H1 (cell line): ENCODE data around the gene PPP1CB. TPM values are rescaled to one million over a fixed set of nuclear protein-coding genes. Genes with fewer than 3 reads are reported as not detected.

ENCODE experiments used
- CTCF ChIA-PET: fragments of 300-600 bp; sonication (Branson Sonifier 250); formaldehyde crosslinking; loops from one replicate; lab custom pipeline; 2021; ENCODE audit not compliant: partially characterized antibody; lab: Charles Lee
- POLR2A ChIA-PET: fragments of 300-600 bp; sonication (Branson Sonifier 250); formaldehyde crosslinking; loops from one replicate; lab custom pipeline; 2021; ENCODE audit warnings: inconsistent platforms; ENCODE audit not compliant: partially characterized antibody; lab: Charles Lee
- DNase-seq, 2 experiments: peaks; one replicate each; pipeline versions ENCODE4 v3.0.0 to v3.0.0-alpha.2; 2010 to 2022; ENCODE audit warnings: low spot score in 2 of 2, low read depth in 1 of 2, mixed read lengths in 1 of 2
- FAIRE-seq: peaks from 2 replicates; lab custom pipeline; 2011; peaks lifted over from hg19 to GRCh38; lab: Jason Lieb, UNC
- H2AFZ ChIP-seq: 2 replicates; pipeline ENCODE4 v1.8.1; 2012; ENCODE audit warnings: low read length, inconsistent platforms
- H2AK5ac ChIP-seq: 2 replicates; pipeline ENCODE4 v1.6.1; 2013; ENCODE audit warnings: low read depth, low read length
- H2BK120ac ChIP-seq: replicated peaks from 2 replicates; pipeline ENCODE3; 2013; ENCODE audit warnings: low read depth, low read length, inconsistent platforms
- H2BK12ac ChIP-seq: 2 replicates; pipeline ENCODE4 v1.6.1; 2013; ENCODE audit warnings: low read depth, low read length
- H2BK15ac ChIP-seq: 2 replicates; pipeline ENCODE4 v1.6.1; 2013; ENCODE audit warnings: low read length
- H2BK20ac ChIP-seq: 2 replicates; pipeline ENCODE4 v1.6.1; 2013; ENCODE audit warnings: low read length
- H2BK5ac ChIP-seq: 2 replicates; pipeline ENCODE4 v1.6.1; 2013; ENCODE audit warnings: low read depth, low read length
- H3K14ac ChIP-seq: 2 replicates; pipeline ENCODE4 v1.6.1; 2013; ENCODE audit warnings: inconsistent platforms; ENCODE audit not compliant: insufficient read length
- H3K18ac ChIP-seq: 2 replicates; pipeline ENCODE4 v1.6.1; 2013; ENCODE audit warnings: low read length; ENCODE audit errors: extremely low read depth
- H3K23ac ChIP-seq: 2 replicates; pipeline ENCODE4 v1.6.1; 2013; ENCODE audit warnings: inconsistent platforms; ENCODE audit not compliant: insufficient read length
- H3K23me2 ChIP-seq: 2 replicates; pipeline ENCODE4 v1.6.1; 2013; ENCODE audit warnings: low read depth, low read length
- H3K27ac ChIP-seq: 2 replicates; pipeline ENCODE4 v1.6.1; 2011; ENCODE audit warnings: low read depth, low read length, inconsistent platforms
- H3K27me3 ChIP-seq, 4 experiments: replicated peaks in 1 of 4; 1 replicate in 1 of 4; 2 replicates in 3 of 4; pipeline versions ENCODE4 v1.6.1 to v1.8.1; 2011 to 2013; ENCODE audit warnings: low read length in 3 of 4, mild to moderate bottlenecking in 3 of 4, inconsistent platforms in 2 of 4, mixed read lengths in 2 of 4, moderate library complexity in 1 of 4; ENCODE audit not compliant: control insufficient read depth in 3 of 4, insufficient read depth in 3 of 4; ENCODE audit errors: extremely low read depth in 1 of 4
- H3K36me3 ChIP-seq, 4 experiments: 2 replicates each; pipeline versions ENCODE4 v1.6.1 to v1.8.1; 2011 to 2013; ENCODE audit warnings: mild to moderate bottlenecking in 4 of 4, low read length in 3 of 4, moderate library complexity in 2 of 4, control low read depth in 1 of 4, inconsistent platforms in 1 of 4; ENCODE audit not compliant: insufficient read depth in 4 of 4, control insufficient read depth in 2 of 4
- H3K4ac ChIP-seq: replicated peaks from 2 replicates; pipeline ENCODE3; 2013; ENCODE audit warnings: low read length, low read depth, mixed read lengths, inconsistent platforms; ENCODE audit not compliant: insufficient read length
- H3K4me1 ChIP-seq, 4 experiments: replicated peaks in 1 of 4; 1 replicate in 1 of 4; 2 replicates in 3 of 4; pipeline versions ENCODE4 v1.6.1 to v1.8.1; 2011 to 2013; ENCODE audit warnings: low read length in 3 of 4, inconsistent platforms in 2 of 4, mixed read lengths in 1 of 4; ENCODE audit not compliant: insufficient read depth in 4 of 4, control insufficient read depth in 3 of 4
- H3K4me2 ChIP-seq, 2 experiments: 2 replicates each; pipeline versions ENCODE4 v1.6.1 to v1.8.1; 2011 to 2013; ENCODE audit warnings: low read depth in 2 of 2, low read length in 2 of 2, control low read depth in 1 of 2, inconsistent platforms in 1 of 2, mild to moderate bottlenecking in 1 of 2; ENCODE audit not compliant: insufficient read depth in 1 of 2
- H3K4me3 ChIP-seq, 4 experiments: fragments of 200-600, 300-600 bp in 1 of 4; sonication (generic), shearing (Covaris generic), sonication (Bioruptor Twin) in 1 of 4; 2 replicates each; pipeline versions ENCODE4 v1.5.1 to v1.8.1; 2011 to 2016; ENCODE audit warnings: low read length in 4 of 4, low read depth in 3 of 4, control low read depth in 2 of 4, inconsistent platforms in 2 of 4, mild to moderate bottlenecking in 2 of 4, mixed read lengths in 1 of 4, moderate library complexity in 1 of 4; ENCODE audit not compliant: insufficient read depth in 2 of 4; ENCODE audit errors: extremely low read depth in 1 of 4
- H3K56ac ChIP-seq: replicated peaks from 2 replicates; pipeline ENCODE3; 2013; ENCODE audit warnings: low read depth, mild to moderate bottlenecking, mixed read lengths, low read length, inconsistent platforms; ENCODE audit not compliant: insufficient read length
- H3K79me1 ChIP-seq: 2 replicates; pipeline ENCODE4 v1.6.1; 2013; ENCODE audit warnings: low read depth, low read length, control low read depth
- H3K79me2 ChIP-seq, 2 experiments: 2 replicates each; pipeline versions ENCODE4 v1.6.1 to v1.8.1; 2012 to 2013; ENCODE audit warnings: low read length in 2 of 2, mild to moderate bottlenecking in 2 of 2, inconsistent platforms in 1 of 2; ENCODE audit not compliant: insufficient read depth in 2 of 2, control insufficient read depth in 1 of 2
- H3K9ac ChIP-seq, 4 experiments: replicated peaks in 1 of 4; 1 replicate in 1 of 4; 2 replicates in 3 of 4; pipeline versions ENCODE4 v1.6.1 to v1.8.1; 2011 to 2013; ENCODE audit warnings: low read depth in 3 of 4, low read length in 3 of 4, control low read depth in 2 of 4, mild to moderate bottlenecking in 2 of 4, moderate library complexity in 2 of 4, inconsistent platforms in 1 of 4; ENCODE audit errors: extremely low read depth in 1 of 4
- H3K9me3 ChIP-seq, 2 experiments: 2 replicates each; pipeline versions ENCODE4 v1.6.1 to v1.8.1; 2012 to 2013; ENCODE audit warnings: mild to moderate bottlenecking in 2 of 2, moderate library complexity in 2 of 2, control low read depth in 1 of 2, inconsistent platforms in 1 of 2, low read depth in 1 of 2, low read length in 1 of 2, mixed read lengths in 1 of 2; ENCODE audit not compliant: insufficient read depth in 2 of 2
- H4K20me1 ChIP-seq, 2 experiments: replicated peaks in 1 of 2; 2 replicates each; pipeline versions ENCODE3 to v1.8.1; 2011 to 2013; ENCODE audit warnings: inconsistent platforms in 2 of 2, low read length in 2 of 2, mild to moderate bottlenecking in 1 of 2; ENCODE audit not compliant: insufficient read depth in 2 of 2, control insufficient read depth in 1 of 2
- H4K5ac ChIP-seq: 2 replicates; pipeline ENCODE4 v1.6.1; 2013; ENCODE audit warnings: low read length, low read depth, mixed read lengths, inconsistent platforms; ENCODE audit not compliant: insufficient read length
- H4K8ac ChIP-seq: 2 replicates; pipeline ENCODE4 v1.8.0; 2013; ENCODE audit warnings: mild to moderate bottlenecking, moderate library complexity, low read length, inconsistent platforms; ENCODE audit not compliant: insufficient read depth; ENCODE audit errors: extremely low read depth
- H4K91ac ChIP-seq: replicated peaks from 2 replicates; pipeline ENCODE3; 2013; ENCODE audit warnings: low read length, mixed read lengths, inconsistent platforms; ENCODE audit not compliant: insufficient read length
- CHD1 ChIP-seq: IDR thresholded peaks from 2 replicates; pipeline ENCODE4 v1.6.1; 2012; ENCODE audit warnings: low read depth, low read length, improper control_type of control experiment
- JUN ChIP-seq: IDR thresholded peaks from 2 replicates; pipeline ENCODE4 v1.6.1; 2011; ENCODE audit warnings: low read depth, mild to moderate bottlenecking, improper control_type of control experiment, low read length
- POLR2A ChIP-seq, 2 experiments: IDR thresholded peaks; 1 replicate in 1 of 2; 2 replicates in 1 of 2; pipeline ENCODE4 v1.6.1; 2011; ENCODE audit warnings: low read depth in 2 of 2, low read length in 2 of 2, mild to moderate bottlenecking in 2 of 2; ENCODE audit errors: control extremely low read depth in 1 of 2
- RAD21 ChIP-seq, 2 experiments: IDR thresholded peaks in 1 of 2; conservative IDR thresholded peaks in 1 of 2; 2 replicates each; pipeline ENCODE4 v1.6.1; 2011; ENCODE audit warnings: low read depth in 2 of 2, low read length in 2 of 2, improper control_type of control experiment in 1 of 2, inconsistent platforms in 1 of 2, mild to moderate bottlenecking in 1 of 2, moderate library complexity in 1 of 2
- RBBP5 ChIP-seq: IDR thresholded peaks from 2 replicates; pipeline ENCODE4 v1.7.1; 2012; ENCODE audit warnings: low read depth, mild to moderate bottlenecking, inconsistent platforms, low read length, moderate library complexity, borderline replicate concordance
- SIN3A ChIP-seq, 2 experiments: IDR thresholded peaks in 1 of 2; conservative IDR thresholded peaks in 1 of 2; 2 replicates each; pipeline ENCODE4 v1.6.1; 2011 to 2012; ENCODE audit warnings: low read length in 2 of 2, improper control_type of control experiment in 1 of 2, low read depth in 1 of 2, mild to moderate bottlenecking in 1 of 2
- SUZ12 ChIP-seq: fragments of 200-600 bp; sonication (generic); IDR thresholded peaks from 2 replicates; pipeline ENCODE4 v1.6.1; 2012; ENCODE audit warnings: mild to moderate bottlenecking, inconsistent platforms, low read length, moderate library complexity, mixed read lengths
- WGBS, 2 experiments: shearing (Covaris generic) in 1 of 2; methylation state at CpG; one replicate each; pipeline versions ENCODE4 v1.1.6 to v1.1.7; 2013 to 2015; ENCODE audit warnings: low lambda C conversion rate in 2 of 2, mixed read lengths in 2 of 2, inconsistent platforms in 1 of 2, low coverage in 1 of 2, missing lambda C conversion rate in 1 of 2; ENCODE audit not compliant: insufficient replicate concordance in 2 of 2, insufficient coverage in 1 of 2, insufficient read length in 1 of 2; ENCODE audit errors: extremely low coverage in 1 of 2, missing lambda C conversion rate in 1 of 2; 5-methylcytosine and 5-hydroxymethylcytosine counted together
- long read RNA-seq, 2 experiments: library from RNA in 1 of 2; library from capped mRNA in 1 of 2; stranded (forward); transcript quantifications; one replicate each; pipeline ENCODE4 v2.0.0, GENCODE V29; 2021; ENCODE audit warnings: inconsistent platforms in 1 of 2
- polyA minus RNA-seq, 3 experiments: library from RNA; depleted of rRNA, polyadenylated mRNA; stranded (reverse); fragments of >200 nt; gene quantifications; 1 replicate in 2 of 3; 2 replicates in 1 of 3; pipeline ENCODE4 v1.2.3, GENCODE V29; 2011
- polyA plus RNA-seq, 7 experiments: library from polyadenylated mRNA; depleted of rRNA in 3 of 7; stranded (reverse) in 5 of 7; unstranded in 2 of 7; fragments of >200 nt in 5 of 7; fragments of 200-250 nt in 2 of 7; gene quantifications; 1 replicate in 5 of 7; 2 replicates in 1 of 7; 4 replicates in 1 of 7; pipeline versions ENCODE4 v1.2.1 to v1.2.3, GENCODE V29; 2011 to 2013; ENCODE audit warnings: missing spikeins in 2 of 7, mixed read lengths in 2 of 7
- total RNA-seq: library from RNA; stranded (reverse); fragmentation: NEBNext Ultra II Directional; extraction: Animal tissue kit (Norgen Biotek cat#: 25700); gene quantifications from 2 replicates; pipeline ENCODE4 v1.2.1, GENCODE V29; 2021

The PPP1CB gene
- total RNA-seq (158 and 165 TPM in 2 replicates), polyA plus RNA-seq (2011; rRNA removed) (15.5 and 30.7 TPM in 2 replicates), polyA minus RNA-seq (2011; rRNA and poly(A)+ RNA removed) (56.7 and 80.9 TPM in 2 replicates)
- polyA plus RNA-seq (2011; cell fraction: cytosol; rRNA removed): 39.4 TPM
- 15.2 TPM for polyA plus RNA-seq (2011; cell fraction: nucleus; rRNA removed)
- 52.1 to 65.4 TPM (median 59.4 TPM) in 4 replicates for polyA plus RNA-seq (2012, experiment 1 of 2)
- polyA plus RNA-seq (2012, experiment 2 of 2): 6.3 TPM
- polyA plus RNA-seq (2013, experiment 1 of 2): 49.2 TPM
- 45.6 TPM for polyA plus RNA-seq (2013, experiment 2 of 2)
- polyA minus RNA-seq (2011; cell fraction: cytosol; rRNA and poly(A)+ RNA removed): 131 TPM
- 41.1 TPM for polyA minus RNA-seq (2011; cell fraction: nucleus; rRNA and poly(A)+ RNA removed)
- long read RNA-seq, experiment 1, full-length matches to known transcripts: 15 of 44 reads
- long read RNA-seq, experiment 1, partial matches to known transcripts: 20 of 44 reads
- long read RNA-seq, experiment 1, other reads (novel, unspliced or antisense): 9 of 44 reads
- long read RNA-seq, experiment 2, full-length matches to known transcripts: 25 of 43 reads
- long read RNA-seq, experiment 2, partial matches to known transcripts: 12 of 43 reads
- long read RNA-seq, experiment 2, other reads (novel, unspliced or antisense): 6 of 43 reads

GRCh38 chr2:28751252-28751955 is at the start of gene PPP1CB:
Gene PPP1CB, plus strand, starts transcription at chr2:28751830. Its CDS starts 295 bp downstream, at chr2:28752125.
- DNase-seq (peak; percentile 59 to 91), FAIRE-seq (no peak)
- H3K79me2 ChIP-seq: peaks cover 21 to 45% of the 10 kb centered on the region in 2 experiments
- H4K8ac ChIP-seq: peak within 1 kb of the TSS; percentile 98
- no peaks in the 10 kb centered on the region for H3K9me3 ChIP-seq
- peak within 1 kb of the TSS; percentile 97 for H3K27ac ChIP-seq
- WGBS, 2 experiments: 2% methylated on average over 58 of the region's 81 CpGs; no CpG with 5 or more reads in 1 of the 2 experiments
- peak within 1 kb of the TSS; percentile 91 to 99 (median 96) for H3K9ac ChIP-seq
- H3K56ac ChIP-seq: peak within 1 kb of the TSS; percentile 72
- H3K23me2 ChIP-seq: peaks cover 4% of the 10 kb centered on the region; the same call in 1 of the 2 replicates
- H3K4ac ChIP-seq: peak within 1 kb of the TSS; percentile 66
- H2BK15ac ChIP-seq: no peak within 1 kb of the TSS; the same call in 1 of the 2 replicates
- peak within 1 kb of the TSS; percentile 84 to 96 (median 91) for H3K4me3 ChIP-seq
- H3K36me3 ChIP-seq: no peaks in the 10 kb centered on the region
- peaks cover under 1% of the 10 kb centered on the region; the same call in 1 of the 2 replicates for H3K79me1 ChIP-seq
- peak within 1 kb of the TSS; percentile 39; the same call in 1 of the 2 replicates for H2BK12ac ChIP-seq
- peak within 1 kb of the TSS; percentile 87; the same call in 1 of the 2 replicates for H2AFZ ChIP-seq
- ChIA-PET CTCF (interaction anchor here (0.5 to 7.1 kb wide), 5 partner anchors 19 to 172 kb away, joined by 3 to 32 read pairs (median 3); no protein-coding TSS in a partner anchor), POLR2A (interaction anchor here (0.9 to 2.1 kb wide), 21 partner anchors 8 to 185 kb away, joined by 3 to 15 read pairs (median 5); partner anchors contain the start of gene TRMT61B)
- H3K4me1 ChIP-seq: peaks cover 3 to 8% (median 4%) of the 10 kb centered on the region in 4 experiments; a peak in 5 of 7 replicates
- H2BK5ac ChIP-seq: peak within 1 kb of the TSS; percentile 92
- peak within 1 kb of the TSS; percentile 94 for H4K91ac ChIP-seq
- peak within 1 kb of the TSS; percentile 77 to 90 for H3K4me2 ChIP-seq
- H2BK120ac ChIP-seq: no peak within 1 kb of the TSS
- no peak within 1 kb of the TSS for H2BK20ac ChIP-seq
- no peak within 1 kb of the TSS for H3K23ac ChIP-seq
- peak within 1 kb of the TSS; percentile 87 for H2AK5ac ChIP-seq
- peaks cover 6 to 8% of the 10 kb centered on the region in 2 experiments for H4K20me1 ChIP-seq
- H3K14ac ChIP-seq: no peak within 1 kb of the TSS
- peak within 1 kb of the TSS; percentile 83 for H4K5ac ChIP-seq
- H3K27me3 ChIP-seq: no peaks in the 10 kb centered on the region
- peak within 1 kb of the TSS; percentile 94 for H3K18ac ChIP-seq
- no peak for TF ChIP-seq JUN
- no peak; the same call in 1 of the 2 replicates for TF ChIP-seq RBBP5
- TF ChIP-seq SUZ12: peak; percentile 43; the same call in 1 of the 2 replicates
- no peak for TF ChIP-seq CHD1
- TF ChIP-seq SIN3A (conservative IDR thresholded peaks at IDR 0.05 in 1 of 2, IDR thresholded peaks at IDR 0.05 in 1 of 2; ENCODE audit: low read depth in 1 of 2, low read length in 2 of 2): 0 out of 4 replicates have a peak, but pooled peaks of 1 of the 2 experiments have one; percentile 14
- peak in 1 of 2 experiments; percentile 1; a peak in 1 of 4 replicates for TF ChIP-seq RAD21 (IDR thresholded peaks at IDR 0.05 in 1 of 2, conservative IDR thresholded peaks at IDR 0.05 in 1 of 2; ENCODE audit: low read depth in 2 of 2, low read length in 2 of 2)
- TF ChIP-seq POLR2A (IDR thresholded peaks at IDR 0.05; ENCODE audit: control extremely low read depth in 1 of 2, low read depth in 2 of 2, low read length in 2 of 2): peak in 1 of 2 experiments; percentile 80; a peak in 2 of 3 replicates
